Gastrocnemius medialis (tissue), 4 donors: ENCODE results near the gene OAF. TPM values are rescaled to one million over a fixed set of nuclear protein-coding genes. Genes with fewer than 3 reads are reported as not detected.

Experiments
- ATAC-seq, 2 donors: fragments of 150-250 bp; one replicate each; pipeline ENCODE4 v1.9.1; 2016
- DNase-seq, 2 donors: peaks; one replicate each; pipeline ENCODE4 v3.0.0-alpha.2; 2019
- H3K27ac ChIP-seq, 4 donors: fragments of 200-600 bp; sonication (generic); 1 replicate in 1 of 4; 2 replicates in 3 of 4; pipeline ENCODE4 v1.5.1; 2016 to 2018; ENCODE audit warnings: mild to moderate bottlenecking in 2 of 4, moderate library complexity in 1 of 4
- H3K27me3 ChIP-seq, 3 donors: fragments of 200-600 bp; sonication (generic) in 2 of 3; 1 replicate in 1 of 3; 2 replicates in 2 of 3; pipeline versions ENCODE4 v1.5.1 to v1.6.0; 2016 to 2019; ENCODE audit warnings: mild to moderate bottlenecking in 1 of 3, moderate library complexity in 1 of 3
- H3K36me3 ChIP-seq, 2 donors: fragments of 200-600 bp; sonication (generic) in 1 of 2; one replicate each; pipeline ENCODE4 v1.5.1; 2017 to 2018
- H3K4me1 ChIP-seq, 2 donors: fragments of 200-600 bp; sonication (generic) in 1 of 2; one replicate each; pipeline ENCODE4 v1.5.1; 2016 to 2017; ENCODE audit warnings: mild to moderate bottlenecking in 2 of 2
- H3K4me3 ChIP-seq, 4 donors: fragments of 200-600 bp; sonication (generic) in 3 of 4; 1 replicate in 1 of 4; 2 replicates in 3 of 4; pipeline ENCODE4 v1.5.1; 2016 to 2019; ENCODE audit warnings: mild to moderate bottlenecking in 2 of 4
- H3K9me3 ChIP-seq, 3 donors: fragments of 200-600 bp; sonication (generic) in 2 of 3; 1 replicate in 1 of 3; 2 replicates in 2 of 3; pipeline ENCODE4 v1.5.1; 2016 to 2019
- CTCF ChIP-seq, 5 experiments: fragments of 450-650 bp in 3 of 5; fragments of 200-600 bp in 2 of 5; sonication (generic) in 2 of 5; IDR thresholded peaks in 4 of 5; conservative IDR thresholded peaks in 1 of 5; 1 replicate in 4 of 5; 2 replicates in 1 of 5; pipeline ENCODE4 v1.5.1; 2016 to 2019; ENCODE audit warnings: antibody characterized with exemption in 5 of 5, mild to moderate bottlenecking in 3 of 5, moderate library complexity in 3 of 5
- POLR2A ChIP-seq, 2 donors: fragments of 450-650 bp; IDR thresholded peaks; one replicate each; pipeline ENCODE4 v1.6.1; 2017; ENCODE audit warnings: antibody characterized with exemption in 2 of 2, mild to moderate bottlenecking in 2 of 2, moderate library complexity in 2 of 2
- in situ Hi-C, 4 donors: fragments of 200-750 bp; cut with MboI; loops; one replicate each; pipeline versions ENCODE4 v1.15.0 to v1.8.0; 2017; ENCODE audit warnings: low sequenced_read_pairs in 4 of 4
- intact Hi-C: fragments of 100-400 bp; cut with DNase I; formaldehyde crosslinking; loops from one replicate; pipeline ENCODE4 v1.15.1; 2023; ENCODE audit warnings: low total_unique reads
- total RNA-seq, 4 donors: library from RNA; depleted of rRNA; stranded (reverse); fragments of >200 nt; gene quantifications; one replicate each; pipeline versions ENCODE4 v1.1.0 to v1.2.3, GENCODE V29; 2016

OAF gene
- total RNA-seq, 4 donors from 2014 or later, result 8.7 to 17.5 (median 10.1) TPM

DNA sequence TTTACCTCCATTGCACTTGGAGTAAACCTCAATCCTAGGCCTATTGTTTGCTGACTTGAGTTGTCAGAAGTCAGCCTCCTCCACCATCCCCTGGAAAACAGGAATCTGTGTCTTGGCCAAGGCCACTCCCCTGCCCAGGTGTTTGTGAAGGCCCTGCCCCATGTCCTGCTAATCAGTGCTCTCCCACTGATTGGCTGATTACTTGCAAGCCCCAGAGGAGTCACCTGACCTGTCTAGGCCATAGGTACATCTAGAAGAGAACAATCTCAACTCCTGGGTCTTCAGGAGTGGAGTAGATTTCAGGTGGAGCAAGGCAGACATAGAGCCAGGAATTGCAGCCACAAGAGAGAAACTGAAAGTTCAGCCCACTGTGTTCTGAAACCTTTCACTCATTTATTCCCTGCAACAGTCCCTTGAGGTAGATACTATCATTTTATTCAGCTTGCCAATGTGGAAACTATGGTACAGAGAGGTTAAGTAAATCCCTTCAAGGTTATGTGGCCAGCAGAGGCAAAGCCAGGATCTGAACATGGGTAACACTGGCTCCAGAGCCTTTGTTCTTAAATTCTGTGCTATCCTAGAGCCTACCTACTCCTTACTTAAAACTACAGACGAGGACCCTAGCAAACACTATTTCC lies 10.4 kb downstream of the OAF start:
- DNase-seq, result no peak
- H3K27me3 ChIP-seq, result no peaks in the 10 kb centered on the region
- intact Hi-C loops, result no loop called here
- H3K4me1 ChIP-seq, result peaks cover 28 to 46% of the 10 kb centered on the region in 2 donors
- no peak for ATAC-seq
- no peaks in the 10 kb centered on the region for H3K36me3 ChIP-seq
- H3K27ac ChIP-seq, result peak overlapping the region in 3 of 4 donors; percentile 7 to 33 (median 10)
- no peaks in the 10 kb centered on the region for H3K9me3 ChIP-seq
- in situ Hi-C loops, result no loop called here
- no peak for TF ChIP-seq POLR2A (IDR thresholded peaks at IDR 0.05)
- no peak for TF ChIP-seq CTCF (IDR thresholded peaks at IDR 0.05 in 4 of 5, conservative IDR thresholded peaks at IDR 0.05 in 1 of 5)
- H3K4me3 ChIP-seq, result no peak overlapping the region

DNA sequence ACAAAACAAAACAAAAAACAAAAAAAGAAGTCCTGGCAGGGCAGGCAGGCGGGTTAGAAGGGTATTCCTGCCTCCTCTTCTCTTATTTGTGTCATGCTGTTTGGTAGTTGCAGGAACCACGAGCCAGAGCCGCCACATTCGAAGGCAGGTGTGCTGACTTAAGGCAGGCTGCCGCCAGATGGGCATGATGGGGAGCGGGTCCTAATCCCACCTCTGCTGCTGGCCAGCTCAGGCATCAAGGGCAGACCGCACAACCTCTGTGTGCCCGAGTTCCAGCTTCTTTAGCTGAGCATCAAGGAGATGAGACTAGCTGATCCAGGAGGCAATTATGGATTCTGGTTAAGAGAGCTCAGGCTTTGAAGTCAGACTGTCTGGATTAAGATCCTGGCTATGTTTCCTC lies 12.1 kb downstream of the OAF start:
- intact Hi-C loops, result no loop called here
- DNase-seq (no peak), ATAC-seq (no peak)
- Histone ChIP-seq H3K4me3 (no peak overlapping the region), H3K36me3 (no peaks in the 10 kb centered on the region), H3K4me1 (peaks cover 28 to 46% of the 10 kb centered on the region in 2 donors), H3K27me3 (no peaks in the 10 kb centered on the region), H3K9me3 (no peaks in the 10 kb centered on the region), H3K27ac (peak overlapping the region in 2 of 4 donors; percentile 9)
- in situ Hi-C loops, result no loop called here
- no peak for TF ChIP-seq POLR2A (IDR thresholded peaks at IDR 0.05)
- no peak for TF ChIP-seq CTCF (IDR thresholded peaks at IDR 0.05 in 4 of 5, conservative IDR thresholded peaks at IDR 0.05 in 1 of 5)

DNA sequence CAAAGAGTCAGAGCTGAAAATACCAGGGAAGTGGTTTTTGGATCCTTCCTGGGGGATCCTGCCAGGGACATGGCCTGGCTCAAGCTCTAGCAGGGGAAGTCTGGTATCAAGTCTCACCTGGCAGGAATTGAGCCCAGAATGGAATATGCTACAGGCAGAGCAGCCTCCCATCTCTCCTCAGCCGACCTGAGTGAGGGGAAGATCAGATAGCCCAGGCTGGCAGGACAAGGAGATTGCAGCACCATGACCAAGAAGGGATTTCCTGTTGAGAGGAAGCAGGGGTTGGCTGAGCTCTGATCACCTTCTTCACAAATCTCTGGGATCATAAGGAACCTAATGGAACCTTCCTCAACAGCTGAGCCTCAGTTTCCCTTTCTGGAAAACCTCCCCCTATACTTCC lies 13.0 kb downstream of the OAF start:
- no peaks in the 10 kb centered on the region for H3K36me3 ChIP-seq
- H3K4me3 ChIP-seq, result no peak overlapping the region
- DNase-seq (peak; percentile 51 to 77), ATAC-seq (peak; percentile 73 to 82)
- no peaks in the 10 kb centered on the region for H3K9me3 ChIP-seq
- intact Hi-C loops (loop anchor here (2.0 kb wide), 1 partner anchor 13 kb away; the partner anchor contains the start of gene OAF), in situ Hi-C loops (no loop called here)
- peak overlapping the region in 2 of 4 donors; percentile 36 to 43 for H3K27ac ChIP-seq
- peaks cover 28 to 40% of the 10 kb centered on the region in 2 donors for H3K4me1 ChIP-seq
- TF ChIP-seq CTCF (IDR thresholded peaks at IDR 0.05 in 4 of 5, conservative IDR thresholded peaks at IDR 0.05 in 1 of 5) (no peak), POLR2A (IDR thresholded peaks at IDR 0.05) (no peak)
- no peaks in the 10 kb centered on the region for H3K27me3 ChIP-seq

- Histone ChIP-seq H3K4me1 (peaks cover 27 to 37% of the 10 kb centered on the region in 2 donors), H3K36me3 (no peaks in the 10 kb centered on the region), H3K4me3 (no peak overlapping the region), H3K27me3 (no peaks in the 10 kb centered on the region), H3K27ac (peak overlapping the region; percentile 21 to 57 (median 42)), H3K9me3 (no peaks in the 10 kb centered on the region)
- no peak for DNase-seq
- TF ChIP-seq CTCF (IDR thresholded peaks at IDR 0.05 in 4 of 5, conservative IDR thresholded peaks at IDR 0.05 in 1 of 5) (no peak), POLR2A (IDR thresholded peaks at IDR 0.05) (no peak)
- intact Hi-C loops (loop anchor here (2.0 kb wide), 1 partner anchor 14 kb away; the partner anchor contains the start of gene OAF), in situ Hi-C loops (no loop called here)
- no peak for ATAC-seq
Measured at GRCh38 chr11:120224361-120224760, 13.5 kb downstream of the OAF start.
